ENCODE data around the gene KLC3. TPM values are rescaled to one million over a fixed set of nuclear protein-coding genes. Genes with fewer than 3 reads are reported as not detected.

KLC3 gene
- total RNA-seq, 2 donors from 2014 or later = 3.4 to 7.0 TPM

GRCh38 chr19:45345506-45345860, 4.9 kb downstream of the KLC3 start:
- no peak for TF ChIP-seq POLR2AphosphoS5 (IDR thresholded peaks at IDR 0.05)
- TF ChIP-seq, protein P1, sequence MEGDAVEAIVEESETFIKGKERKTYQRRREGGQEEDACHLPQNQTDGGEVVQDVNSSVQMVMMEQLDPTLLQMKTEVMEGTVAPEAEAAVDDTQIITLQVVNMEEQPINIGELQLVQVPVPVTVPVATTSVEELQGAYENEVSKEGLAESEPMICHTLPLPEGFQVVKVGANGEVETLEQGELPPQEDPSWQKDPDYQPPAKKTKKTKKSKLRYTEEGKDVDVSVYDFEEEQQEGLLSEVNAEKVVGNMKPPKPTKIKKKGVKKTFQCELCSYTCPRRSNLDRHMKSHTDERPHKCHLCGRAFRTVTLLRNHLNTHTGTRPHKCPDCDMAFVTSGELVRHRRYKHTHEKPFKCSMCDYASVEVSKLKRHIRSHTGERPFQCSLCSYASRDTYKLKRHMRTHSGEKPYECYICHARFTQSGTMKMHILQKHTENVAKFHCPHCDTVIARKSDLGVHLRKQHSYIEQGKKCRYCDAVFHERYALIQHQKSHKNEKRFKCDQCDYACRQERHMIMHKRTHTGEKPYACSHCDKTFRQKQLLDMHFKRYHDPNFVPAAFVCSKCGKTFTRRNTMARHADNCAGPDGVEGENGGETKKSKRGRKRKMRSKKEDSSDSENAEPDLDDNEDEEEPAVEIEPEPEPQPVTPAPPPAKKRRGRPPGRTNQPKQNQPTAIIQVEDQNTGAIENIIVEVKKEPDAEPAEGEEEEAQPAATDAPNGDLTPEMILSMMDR (IDR thresholded peaks at IDR 0.05) = no peak
- no peaks in the 10 kb centered on the region for H3K36me3 ChIP-seq
- no peak overlapping the region for H3K27ac ChIP-seq
- no peaks in the 10 kb centered on the region for H3K9me3 ChIP-seq
- no peak for DNase-seq (ENCODE audit: low spot score)
- H3K4me3 ChIP-seq = no peak overlapping the region
- WGBS = 87% methylated on average over 15 of the region's 15 CpGs
- H3K4me1 ChIP-seq (replicated peaks) = no peaks in the 10 kb centered on the region
- H3K27me3 ChIP-seq (replicated peaks; ENCODE audit: insufficient read depth) = no peaks in the 10 kb centered on the region
- intact Hi-C loops (cut with DNase I) = no loop called here

GRCh38 chr19:45346449-45346848, 5.9 kb downstream of the KLC3 start:
- Histone ChIP-seq H3K4me3 (no peak overlapping the region), H3K27ac (no peak overlapping the region), H3K9me3 (no peaks in the 10 kb centered on the region), H3K4me1 (replicated peaks) (no peaks in the 10 kb centered on the region), H3K36me3 (no peaks in the 10 kb centered on the region), H3K27me3 (replicated peaks; ENCODE audit: insufficient read depth) (no peaks in the 10 kb centered on the region)
- intact Hi-C loops (cut with DNase I) = no loop called here
- TF ChIP-seq, protein P1 (IDR thresholded peaks at IDR 0.05) = no peak
- TF ChIP-seq POLR2AphosphoS5 (IDR thresholded peaks at IDR 0.05) (no peak), POLR2A (IDR thresholded peaks at IDR 0.05) (no peak)
- WGBS = 36% methylated on average over 19 of the region's 27 CpGs
- DNase-seq (ENCODE audit: low spot score) = no peak

GRCh38 chr19:45347570-45348366, 7.2 kb downstream of the KLC3 start:
- H3K36me3 ChIP-seq = no peaks in the 10 kb centered on the region
- TF ChIP-seq, protein P1 (IDR thresholded peaks at IDR 0.05) = no peak
- TF ChIP-seq POLR2A (IDR thresholded peaks at IDR 0.05) = no peak
- no peak for TF ChIP-seq POLR2AphosphoS5 (IDR thresholded peaks at IDR 0.05)
- H3K27me3 ChIP-seq (replicated peaks; ENCODE audit: insufficient read depth) = no peaks in the 10 kb centered on the region
- no peak overlapping the region for H3K4me3 ChIP-seq
- H3K9me3 ChIP-seq = no peaks in the 10 kb centered on the region
- intact Hi-C loops (cut with DNase I) = no loop called here
- WGBS = 75% methylated on average over 24 of the region's 25 CpGs
- DNase-seq (ENCODE audit: low spot score) = no peak
- H3K4me1 ChIP-seq (replicated peaks) = no peaks in the 10 kb centered on the region
- H3K27ac ChIP-seq = no peak overlapping the region

GRCh38 chr19:45348367-45349125, 8.0 kb downstream of the KLC3 start:
- no peak for DNase-seq (ENCODE audit: low spot score)
- H3K27ac ChIP-seq = no peak overlapping the region
- H3K9me3 ChIP-seq = no peaks in the 10 kb centered on the region
- H3K4me3 ChIP-seq = no peak overlapping the region
- TF ChIP-seq POLR2AphosphoS5 (IDR thresholded peaks at IDR 0.05) (no peak), POLR2A (IDR thresholded peaks at IDR 0.05) (no peak)
- TF ChIP-seq, protein P1 (IDR thresholded peaks at IDR 0.05) = no peak
- H3K27me3 ChIP-seq (replicated peaks; ENCODE audit: insufficient read depth) = no peaks in the 10 kb centered on the region
- WGBS = 84% methylated on average over 23 of the region's 23 CpGs
- H3K36me3 ChIP-seq = no peaks in the 10 kb centered on the region
- no peaks in the 10 kb centered on the region for H3K4me1 ChIP-seq (replicated peaks)
- intact Hi-C loops (cut with DNase I) = no loop called here

DNA sequence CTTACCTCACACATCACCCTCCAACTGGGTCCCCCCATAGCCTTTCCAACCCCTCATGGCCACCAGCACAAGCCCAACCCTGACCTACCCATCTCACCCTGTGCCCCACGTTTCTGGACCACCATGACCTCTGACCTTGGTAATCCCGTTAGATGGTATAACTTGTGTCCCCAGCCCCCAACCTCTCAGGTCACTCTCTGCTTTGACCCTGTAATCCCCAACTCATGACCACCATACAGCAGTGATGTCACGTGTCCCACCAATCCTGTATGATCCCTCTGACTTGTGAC, 8.5 kb downstream of the KLC3 start:
- no peaks in the 10 kb centered on the region for H3K36me3 ChIP-seq
- H3K4me3 ChIP-seq = no peak overlapping the region
- H3K27me3 ChIP-seq (replicated peaks; ENCODE audit: insufficient read depth) = no peaks in the 10 kb centered on the region
- DNase-seq (ENCODE audit: low spot score) = no peak
- H3K27ac ChIP-seq = no peak overlapping the region
- no peaks in the 10 kb centered on the region for H3K9me3 ChIP-seq
- WGBS = 78% methylated on average over 3 of the region's 3 CpGs
- intact Hi-C loops (cut with DNase I) = no loop called here
- H3K4me1 ChIP-seq (replicated peaks) = no peaks in the 10 kb centered on the region
- TF ChIP-seq POLR2AphosphoS5 (IDR thresholded peaks at IDR 0.05) (no peak), POLR2A (IDR thresholded peaks at IDR 0.05) (no peak)
- TF ChIP-seq, protein P1 (IDR thresholded peaks at IDR 0.05) = no peak
